ENCODE data around the gene RTN4RL1.
"Not testable (repeated sequence)": the region's sequence is repeated elsewhere in the genome, so short reads cannot be mapped to it uniquely, and the experiment has no call there.

Gene RTN4RL1

GRCh38 chr17:2025622-2026309 lies 632 bp upstream of the RTN4RL1 start:
- DNase-seq (ENCODE audit: low spot score): no peak

- no peak for DNase-seq (ENCODE audit: low spot score)
These were observed 438 bp downstream of the RTN4RL1 start for GRCh38 chr17:2024572-2025219.

GRCh38 chr17:2023692-2024571 lies 1.2 kb downstream of the RTN4RL1 start:
- DNase-seq (ENCODE audit: low spot score): no peak

GRCh38 chr17:2023256-2023655 lies 1.9 kb downstream of the RTN4RL1 start:
- DNase-seq (ENCODE audit: low spot score): no peak

- no peak for DNase-seq (ENCODE audit: low spot score)
These were observed 2.4 kb downstream of the RTN4RL1 start for GRCh38 chr17:2022647-2023240.

GRCh38 chr17:2020721-2021120 lies 4.4 kb downstream of the RTN4RL1 start:
- DNase-seq (ENCODE audit: low spot score): no peak

- DNase-seq (ENCODE audit: low spot score): no peak
These were observed 5.4 kb downstream of the RTN4RL1 start for GRCh38 chr17:2019723-2020122.

- DNase-seq (ENCODE audit: low spot score): no peak
These were observed 6.2 kb downstream of the RTN4RL1 start for GRCh38 chr17:2018716-2019510.

- DNase-seq (ENCODE audit: low spot score): no peak
These were observed 7.7 kb downstream of the RTN4RL1 start for GRCh38 chr17:2017274-2017941.

- no peak for DNase-seq (ENCODE audit: low spot score)
These were observed 8.6 kb downstream of the RTN4RL1 start for GRCh38 chr17:2016494-2016893.

GRCh38 chr17:2015314-2015713 lies 9.8 kb downstream of the RTN4RL1 start:
- no peak for DNase-seq (ENCODE audit: low spot score)

GRCh38 chr17:2013994-2014317 lies 11.2 kb downstream of the RTN4RL1 start:
- no peak for DNase-seq (ENCODE audit: low spot score)

GRCh38 chr17:2013220-2013993 lies 11.7 kb downstream of the RTN4RL1 start:
- DNase-seq (ENCODE audit: low spot score): not testable (repeated sequence)

GRCh38 chr17:2012499-2012898 lies 12.6 kb downstream of the RTN4RL1 start:
- DNase-seq (ENCODE audit: low spot score): no peak

- DNase-seq (ENCODE audit: low spot score): no peak
These were observed 13.4 kb downstream of the RTN4RL1 start for GRCh38 chr17:2011411-2012371.

- DNase-seq (ENCODE audit: low spot score): no peak
These were observed 15.4 kb downstream of the RTN4RL1 start for GRCh38 chr17:2009737-2010136.

GRCh38 chr17:2008332-2009126 lies 16.6 kb downstream of the RTN4RL1 start:
- no peak for DNase-seq (ENCODE audit: low spot score)

GRCh38 chr17:2004435-2004952 lies 20.6 kb downstream of the RTN4RL1 start:
- no peak for DNase-seq (ENCODE audit: low spot score)

Measured in CD4-positive, alpha-beta T cell treated with Interleukin-6 at 100 ng/mL for 8 hours (primary cell).